HG02798 (cell line): ENCODE data around the gene TFG.

Experiments
- ATAC-seq: cut with Tn5 transposase; IDR thresholded peaks from one replicate; pipeline ENCODE4 v1.9.1; 2021; ENCODE audit warnings: mild to moderate bottlenecking; ENCODE audit not compliant: unreplicated experiment, poor library complexity

TFG gene

GRCh38 chr3:100748967-100749366 is 39.7 kb downstream of the TFG start:
- no peak for ATAC-seq

DNA sequence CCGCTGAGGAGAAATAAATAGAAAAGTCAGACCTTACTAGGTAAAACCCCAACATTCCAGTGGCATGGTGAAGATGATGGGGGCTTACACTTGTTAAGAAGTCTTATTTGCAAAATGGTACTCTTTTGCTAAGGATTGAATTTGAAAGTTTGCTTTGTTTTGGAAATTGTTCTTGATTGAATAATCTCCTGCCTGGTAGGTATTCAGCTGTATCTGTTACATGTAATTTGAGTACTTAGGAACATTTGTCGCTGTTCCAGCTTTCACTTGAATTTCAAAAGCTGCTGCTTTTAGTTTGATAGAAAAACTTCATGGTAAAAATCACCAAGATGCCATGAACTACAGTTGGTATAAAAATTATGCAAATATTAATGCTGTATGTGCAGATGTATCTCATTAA is 44.6 kb downstream of the TFG start:
- no peak for ATAC-seq

DNA sequence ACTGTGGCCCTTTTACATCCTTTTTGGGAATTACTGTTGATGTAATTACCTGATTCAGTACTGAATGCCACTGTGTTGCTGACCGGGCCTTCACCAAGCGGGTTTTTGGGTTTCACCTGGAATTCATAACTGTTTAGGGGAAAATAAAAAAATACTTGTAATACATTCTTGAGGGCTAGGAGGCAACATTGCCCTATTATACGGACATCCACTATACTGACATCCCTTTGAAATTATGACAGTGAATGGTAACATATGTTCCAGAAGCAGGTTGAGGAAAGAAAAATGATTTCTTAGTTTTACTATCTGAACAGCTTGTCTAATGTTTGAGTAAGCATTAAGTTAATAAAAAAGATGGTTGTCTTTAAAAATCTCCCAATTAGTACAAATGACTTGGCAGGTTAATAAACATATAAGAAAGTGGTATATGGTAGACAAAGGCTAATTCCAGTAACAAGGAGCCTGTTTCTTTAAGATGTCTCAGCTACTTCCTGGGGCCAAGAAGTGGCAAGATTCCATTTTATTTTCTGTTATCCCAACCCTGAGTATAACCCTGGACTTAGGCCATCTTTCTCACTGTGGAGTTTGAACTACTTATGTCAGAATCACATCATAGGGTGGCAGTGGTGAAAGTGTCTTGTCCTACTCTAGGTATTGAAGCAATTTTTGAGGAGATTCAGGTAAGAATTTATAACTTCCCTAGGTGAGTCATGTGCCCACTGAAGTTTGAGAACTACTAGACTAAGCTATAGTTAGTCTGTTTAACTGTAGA is 45.5 kb downstream of the TFG start:
- ATAC-seq, result no peak

DNA sequence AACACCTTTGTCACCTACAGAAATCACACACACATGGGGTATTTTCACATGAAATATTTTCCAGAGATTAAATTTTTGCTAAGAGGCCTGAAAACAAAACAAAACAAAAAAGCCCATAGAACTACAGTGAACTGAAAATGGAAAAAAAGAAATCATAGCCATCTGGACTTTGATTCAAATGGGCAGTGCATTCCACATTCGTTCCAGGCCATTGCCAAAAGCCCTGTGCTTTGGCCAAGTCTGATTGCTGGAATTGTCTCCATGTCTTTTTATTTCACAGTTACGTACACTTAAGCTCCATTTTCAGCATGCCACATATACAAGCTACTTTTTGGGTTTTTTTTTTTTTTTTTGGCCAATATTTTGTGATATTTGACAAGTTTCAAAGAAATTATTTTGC is 47.1 kb downstream of the TFG start:
- ATAC-seq, result no peak

DNA sequence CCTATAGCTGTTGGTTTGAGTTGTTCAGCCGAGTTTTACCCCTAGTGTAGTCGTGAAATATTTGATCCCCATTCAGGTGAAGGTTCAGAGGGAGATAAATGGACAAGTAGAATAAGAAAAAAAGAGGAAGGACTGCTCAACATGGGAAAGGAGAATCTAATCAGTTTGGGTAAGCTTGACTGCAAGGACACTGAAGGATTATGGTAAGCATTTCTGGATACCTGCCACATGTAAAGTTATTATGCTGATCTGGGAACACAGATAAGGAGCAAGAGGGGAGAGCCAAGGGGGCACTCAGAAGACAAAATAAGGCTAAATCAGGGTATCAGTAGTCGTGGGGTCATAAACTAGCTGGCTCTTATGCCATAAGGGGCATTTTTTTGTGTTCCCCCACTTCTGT is 49.9 kb downstream of the TFG start:
- ATAC-seq, result no peak

DNA sequence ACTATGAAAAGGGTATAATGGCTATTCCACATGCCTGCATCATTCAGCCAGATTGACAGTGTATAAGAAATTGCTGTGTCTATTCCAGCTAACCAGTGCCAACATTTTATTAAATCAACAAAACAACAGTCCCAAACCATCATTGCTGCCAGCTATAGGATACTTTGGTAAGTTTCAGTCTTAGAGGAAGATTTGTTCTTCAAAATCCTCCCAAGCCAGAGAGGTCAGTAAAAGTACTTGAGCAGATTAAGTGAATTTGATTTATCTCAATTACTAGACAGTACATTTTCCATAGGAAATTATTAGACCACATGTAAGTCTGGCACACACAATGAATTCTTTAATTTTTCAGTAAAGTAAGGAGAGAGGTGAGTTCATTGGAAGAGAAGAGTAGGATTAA is 50.7 kb downstream of the TFG start:
- no peak for ATAC-seq

GRCh38 chr3:100760377-100760776 is 51.1 kb downstream of the TFG start:
- ATAC-seq, result no peak

GRCh38 chr3:100761211-100761942 is 52.1 kb downstream of the TFG start:
- peak; percentile 91 for ATAC-seq

GRCh38 chr3:100761951-100762350 is 52.7 kb downstream of the TFG start:
- ATAC-seq, result no peak

DNA sequence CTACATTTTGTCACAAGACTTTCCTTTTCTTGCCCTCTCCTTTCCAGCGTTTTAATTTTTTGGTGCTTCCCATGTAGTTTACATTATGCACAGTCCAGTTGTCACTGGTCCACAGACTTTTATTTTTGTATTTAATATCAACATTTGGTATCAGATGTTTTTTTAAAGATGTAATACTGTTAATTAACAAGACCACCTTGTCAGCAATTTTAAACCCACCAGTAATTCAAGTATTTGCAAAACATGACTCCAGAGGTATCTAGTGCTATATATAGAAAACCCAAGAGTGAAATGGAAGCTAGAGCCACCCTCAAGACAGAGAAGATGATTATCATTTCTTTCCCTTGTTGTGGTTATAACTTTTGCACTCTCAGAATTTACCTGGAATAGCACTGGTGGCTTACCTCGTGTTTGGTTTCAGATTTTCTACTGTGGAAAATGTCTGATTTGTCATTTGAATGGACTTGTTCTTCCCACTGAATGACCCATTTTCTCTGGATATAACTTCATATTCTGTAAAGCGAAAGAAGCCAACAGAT is 56.2 kb downstream of the TFG start:
- no peak for ATAC-seq

DNA sequence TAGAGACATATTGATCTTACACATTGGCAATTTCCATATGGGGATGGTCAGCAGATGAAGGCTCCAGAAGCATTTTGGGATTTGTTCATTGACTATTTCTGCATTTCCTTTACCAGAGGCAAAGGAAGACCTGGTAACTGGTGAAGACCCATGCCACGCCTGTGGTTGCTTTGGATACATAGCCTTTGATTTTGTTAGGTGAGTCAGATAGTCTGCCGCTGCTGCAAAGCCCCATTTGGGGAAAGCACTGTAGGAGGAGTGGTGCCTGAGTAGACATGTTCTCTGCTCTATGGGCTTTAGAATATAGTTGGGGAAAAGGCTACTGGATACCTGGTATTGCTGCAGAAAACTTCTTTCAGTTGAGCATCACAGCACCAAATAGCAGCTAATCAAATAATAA is 56.8 kb downstream of the TFG start:
- no peak for ATAC-seq

DNA sequence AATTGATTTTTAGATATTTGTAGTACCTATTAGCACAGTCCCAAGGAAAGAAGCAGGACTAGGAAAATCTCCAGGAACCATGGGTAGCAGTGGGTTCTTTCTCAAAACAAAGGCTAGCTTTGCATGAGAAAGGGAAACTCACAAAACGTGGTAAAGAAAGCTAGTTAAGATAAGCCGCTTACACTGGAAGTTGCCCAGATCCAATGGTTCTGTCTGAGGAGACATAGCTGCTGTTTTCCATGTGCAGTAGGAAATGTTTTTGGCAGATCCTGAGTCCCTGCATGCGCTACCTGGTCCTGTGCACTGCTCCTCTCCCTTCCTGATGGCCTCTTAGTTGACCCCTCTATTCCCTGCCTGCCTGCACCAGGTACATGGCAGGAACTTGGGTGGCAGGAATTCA is 60.4 kb downstream of the TFG start:
- ATAC-seq, result no peak

- ATAC-seq, result no peak
Observed at GRCh38 chr3:100775226-100775625, 65.9 kb downstream of the TFG start.

DNA sequence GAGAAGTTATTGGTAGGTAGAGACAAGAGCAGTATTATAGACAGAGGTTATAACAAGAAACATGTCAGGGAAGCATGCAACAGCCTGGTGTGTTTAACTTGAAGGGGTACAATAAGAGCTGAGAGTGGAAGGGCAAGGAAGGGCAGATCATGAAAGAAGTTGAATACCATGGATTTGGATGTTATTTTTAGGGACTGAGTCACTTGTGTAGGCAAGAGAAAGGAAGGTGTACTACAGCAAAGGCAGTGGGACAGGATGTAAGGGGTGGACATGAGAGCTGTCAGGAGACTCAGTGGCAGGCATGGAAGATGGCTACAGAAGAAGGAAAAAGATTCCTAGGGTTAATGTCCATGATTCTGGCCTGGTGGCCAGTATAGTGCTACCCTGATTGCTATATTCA is 66.4 kb downstream of the TFG start:
- no peak for ATAC-seq

DNA sequence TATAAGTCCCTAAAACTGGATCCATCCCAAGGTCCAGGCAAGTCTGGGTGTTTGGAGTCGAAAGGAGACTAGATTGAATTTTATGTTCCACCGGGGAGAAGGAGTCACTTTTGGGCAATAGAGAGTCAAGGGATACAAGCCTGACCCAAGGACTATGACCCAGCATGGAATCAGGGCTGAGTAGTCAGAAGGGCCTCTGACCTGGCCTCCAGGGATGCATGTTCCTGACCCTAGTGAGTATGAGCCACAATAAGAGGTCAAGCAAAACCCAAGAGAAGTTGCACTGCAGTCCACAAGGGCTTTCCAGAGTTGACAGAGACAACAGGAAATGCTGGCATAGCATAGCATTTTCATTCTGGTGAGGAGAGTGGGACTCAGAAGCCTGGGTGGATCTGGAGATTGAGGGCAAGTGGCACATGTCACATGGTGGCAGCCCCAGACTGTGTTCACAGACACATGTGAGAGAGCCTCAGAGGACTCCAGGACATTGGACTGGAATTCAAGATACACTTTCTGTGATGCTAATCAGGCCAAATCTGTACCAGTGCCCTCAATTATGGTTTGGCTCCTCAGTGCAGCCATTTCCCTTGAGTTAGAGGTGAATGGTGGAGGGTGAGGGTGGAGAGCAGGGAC is 66.9 kb downstream of the TFG start:
- ATAC-seq, result no peak

GRCh38 chr3:100776746-100777145 is 67.5 kb downstream of the TFG start:
- no peak for ATAC-seq

GRCh38 chr3:100777271-100777670 is 68.0 kb downstream of the TFG start:
- no peak for ATAC-seq

- ATAC-seq, result no peak
Observed at GRCh38 chr3:100779480-100779879, 70.2 kb downstream of the TFG start.

DNA sequence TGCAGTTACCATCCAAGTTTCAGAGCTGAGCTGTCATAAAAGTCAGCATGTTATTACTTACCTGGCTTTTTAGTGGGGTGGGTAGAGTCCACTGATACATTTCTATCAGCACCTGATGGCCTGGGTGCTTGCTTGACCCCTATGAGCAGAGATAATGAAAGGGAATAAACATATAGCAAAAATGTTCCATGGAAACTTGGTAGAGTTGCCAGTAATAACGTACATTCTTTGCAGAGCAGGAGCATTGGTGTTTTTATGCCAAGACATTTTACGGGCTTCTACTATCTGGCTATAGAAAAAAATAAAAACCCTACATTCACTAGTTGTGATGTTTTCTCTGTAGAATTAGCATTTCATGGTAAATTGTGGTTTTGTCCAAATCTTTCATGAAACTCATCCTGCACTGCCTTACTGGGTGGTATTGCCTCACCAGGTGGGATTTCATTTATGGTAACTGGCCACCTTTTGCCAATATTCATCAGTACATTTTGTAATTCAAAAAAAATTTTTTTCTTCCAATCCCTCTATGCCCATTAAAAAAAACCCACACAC is 70.9 kb downstream of the TFG start:
- no peak for ATAC-seq

DNA sequence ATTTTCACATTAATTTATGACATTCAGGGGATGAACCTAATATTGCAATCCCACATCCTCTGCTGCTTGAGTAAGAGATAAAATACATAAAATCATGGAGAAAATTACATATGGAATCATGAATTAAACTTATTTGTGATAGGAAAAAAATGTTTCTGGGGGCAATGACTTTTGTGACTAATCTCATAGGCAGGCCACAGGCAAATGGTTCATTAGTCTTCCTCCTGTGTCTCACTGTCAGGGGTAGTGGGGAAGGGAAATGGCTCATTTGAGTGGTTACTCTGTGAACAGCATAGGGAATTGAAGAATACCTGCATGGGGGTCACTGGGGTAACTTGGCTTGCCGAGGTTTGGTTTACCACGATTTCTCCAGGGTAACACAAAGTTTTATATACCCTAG is 72.0 kb downstream of the TFG start:
- ATAC-seq, result no peak

GRCh38 chr3:100782348-100782747 is 73.1 kb downstream of the TFG start:
- ATAC-seq, result no peak
